Measurements from ENCODE around the gene MED10. TPM values are rescaled to one million over a fixed set of nuclear protein-coding genes. Genes with fewer than 3 reads are reported as not detected.

Gene MED10
- polyA plus RNA-seq, 1 donor from 2014 or later = 37.9 TPM

DNA sequence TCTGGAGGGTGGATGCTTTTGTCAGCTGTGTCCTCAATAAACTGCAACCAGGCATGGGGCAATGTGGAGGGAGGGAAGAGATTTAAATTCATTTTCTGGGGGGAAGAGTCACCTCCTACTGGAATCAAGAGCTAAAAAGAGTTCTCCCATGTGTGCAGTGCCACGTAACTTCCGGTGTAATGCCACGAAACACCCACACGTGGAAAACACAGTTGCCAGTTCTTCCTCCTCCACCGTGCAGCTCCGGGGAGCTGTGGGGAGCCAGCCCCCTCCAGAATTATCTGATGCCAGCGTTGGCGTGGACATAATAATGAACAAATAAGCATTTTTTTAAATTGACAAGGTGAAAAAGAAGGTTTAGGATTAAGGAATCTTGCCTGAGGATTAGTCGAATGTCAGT is 32.1 kb upstream of the MED10 start:
- no peaks in the 10 kb centered on the region for H3F3A ChIP-seq (ENCODE audit: insufficient read depth, low read length, poor library complexity, severe bottlenecking)
- H2AFZ ChIP-seq (ENCODE audit: low read depth, low read length) = no peak overlapping the region
- H3K27ac ChIP-seq (ENCODE audit: low read length) = no peak overlapping the region
- no peak for TF ChIP-seq POLR2AphosphoS5 (IDR thresholded peaks at IDR 0.05)
- TF ChIP-seq, protein P1, sequence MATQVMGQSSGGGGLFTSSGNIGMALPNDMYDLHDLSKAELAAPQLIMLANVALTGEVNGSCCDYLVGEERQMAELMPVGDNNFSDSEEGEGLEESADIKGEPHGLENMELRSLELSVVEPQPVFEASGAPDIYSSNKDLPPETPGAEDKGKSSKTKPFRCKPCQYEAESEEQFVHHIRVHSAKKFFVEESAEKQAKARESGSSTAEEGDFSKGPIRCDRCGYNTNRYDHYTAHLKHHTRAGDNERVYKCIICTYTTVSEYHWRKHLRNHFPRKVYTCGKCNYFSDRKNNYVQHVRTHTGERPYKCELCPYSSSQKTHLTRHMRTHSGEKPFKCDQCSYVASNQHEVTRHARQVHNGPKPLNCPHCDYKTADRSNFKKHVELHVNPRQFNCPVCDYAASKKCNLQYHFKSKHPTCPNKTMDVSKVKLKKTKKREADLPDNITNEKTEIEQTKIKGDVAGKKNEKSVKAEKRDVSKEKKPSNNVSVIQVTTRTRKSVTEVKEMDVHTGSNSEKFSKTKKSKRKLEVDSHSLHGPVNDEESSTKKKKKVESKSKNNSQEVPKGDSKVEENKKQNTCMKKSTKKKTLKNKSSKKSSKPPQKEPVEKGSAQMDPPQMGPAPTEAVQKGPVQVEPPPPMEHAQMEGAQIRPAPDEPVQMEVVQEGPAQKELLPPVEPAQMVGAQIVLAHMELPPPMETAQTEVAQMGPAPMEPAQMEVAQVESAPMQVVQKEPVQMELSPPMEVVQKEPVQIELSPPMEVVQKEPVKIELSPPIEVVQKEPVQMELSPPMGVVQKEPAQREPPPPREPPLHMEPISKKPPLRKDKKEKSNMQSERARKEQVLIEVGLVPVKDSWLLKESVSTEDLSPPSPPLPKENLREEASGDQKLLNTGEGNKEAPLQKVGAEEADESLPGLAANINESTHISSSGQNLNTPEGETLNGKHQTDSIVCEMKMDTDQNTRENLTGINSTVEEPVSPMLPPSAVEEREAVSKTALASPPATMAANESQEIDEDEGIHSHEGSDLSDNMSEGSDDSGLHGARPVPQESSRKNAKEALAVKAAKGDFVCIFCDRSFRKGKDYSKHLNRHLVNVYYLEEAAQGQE (IDR thresholded peaks at IDR 0.05; ENCODE audit: borderline replicate concordance) = no peak
- TF ChIP-seq SMC3 (conservative IDR thresholded peaks at IDR 0.05; ENCODE audit: poor library complexity) = no peak
- no peak for TF ChIP-seq TAF1 (IDR thresholded peaks at IDR 0.05; ENCODE audit: low read depth)
- TF ChIP-seq EZH2 (IDR thresholded peaks at IDR 0.05; ENCODE audit: borderline replicate concordance, insufficient read depth, low read length, poor library complexity, severe bottlenecking) = no peak
- TF ChIP-seq MXI1 (conservative IDR thresholded peaks at IDR 0.05; ENCODE audit: poor library complexity, severe bottlenecking) = no peak
- TF ChIP-seq EP300 (conservative IDR thresholded peaks at IDR 0.05; ENCODE audit: poor library complexity, severe bottlenecking) = no peak
- TF ChIP-seq, protein P2, sequence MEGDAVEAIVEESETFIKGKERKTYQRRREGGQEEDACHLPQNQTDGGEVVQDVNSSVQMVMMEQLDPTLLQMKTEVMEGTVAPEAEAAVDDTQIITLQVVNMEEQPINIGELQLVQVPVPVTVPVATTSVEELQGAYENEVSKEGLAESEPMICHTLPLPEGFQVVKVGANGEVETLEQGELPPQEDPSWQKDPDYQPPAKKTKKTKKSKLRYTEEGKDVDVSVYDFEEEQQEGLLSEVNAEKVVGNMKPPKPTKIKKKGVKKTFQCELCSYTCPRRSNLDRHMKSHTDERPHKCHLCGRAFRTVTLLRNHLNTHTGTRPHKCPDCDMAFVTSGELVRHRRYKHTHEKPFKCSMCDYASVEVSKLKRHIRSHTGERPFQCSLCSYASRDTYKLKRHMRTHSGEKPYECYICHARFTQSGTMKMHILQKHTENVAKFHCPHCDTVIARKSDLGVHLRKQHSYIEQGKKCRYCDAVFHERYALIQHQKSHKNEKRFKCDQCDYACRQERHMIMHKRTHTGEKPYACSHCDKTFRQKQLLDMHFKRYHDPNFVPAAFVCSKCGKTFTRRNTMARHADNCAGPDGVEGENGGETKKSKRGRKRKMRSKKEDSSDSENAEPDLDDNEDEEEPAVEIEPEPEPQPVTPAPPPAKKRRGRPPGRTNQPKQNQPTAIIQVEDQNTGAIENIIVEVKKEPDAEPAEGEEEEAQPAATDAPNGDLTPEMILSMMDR (IDR thresholded peaks at IDR 0.05; ENCODE audit: poor library complexity, severe bottlenecking) = no peak
- TF ChIP-seq RAD21 (conservative IDR thresholded peaks at IDR 0.05) = no peak
- no peaks in the 10 kb centered on the region for H3K79me2 ChIP-seq (replicated peaks; ENCODE audit: insufficient read depth, low read length)
- H3K36me3 ChIP-seq (ENCODE audit: insufficient read depth, low read length) = no peaks in the 10 kb centered on the region
- no peak overlapping the region for H3K4me3 ChIP-seq (ENCODE audit: low read length)
- H3K27me3 ChIP-seq (ENCODE audit: insufficient read depth, low read depth, low read length) = no peaks in the 10 kb centered on the region
- H3K9me2 ChIP-seq (ENCODE audit: insufficient read depth, low read length) = no peaks in the 10 kb centered on the region
- H4K20me1 ChIP-seq (ENCODE audit: insufficient read depth) = no peaks in the 10 kb centered on the region
- no peak overlapping the region for H3K9ac ChIP-seq (ENCODE audit: low read length)
- no peak overlapping the region for H3K4me2 ChIP-seq (ENCODE audit: low read length)
- no peaks in the 10 kb centered on the region for H3K9me3 ChIP-seq (ENCODE audit: low read length)

DNA sequence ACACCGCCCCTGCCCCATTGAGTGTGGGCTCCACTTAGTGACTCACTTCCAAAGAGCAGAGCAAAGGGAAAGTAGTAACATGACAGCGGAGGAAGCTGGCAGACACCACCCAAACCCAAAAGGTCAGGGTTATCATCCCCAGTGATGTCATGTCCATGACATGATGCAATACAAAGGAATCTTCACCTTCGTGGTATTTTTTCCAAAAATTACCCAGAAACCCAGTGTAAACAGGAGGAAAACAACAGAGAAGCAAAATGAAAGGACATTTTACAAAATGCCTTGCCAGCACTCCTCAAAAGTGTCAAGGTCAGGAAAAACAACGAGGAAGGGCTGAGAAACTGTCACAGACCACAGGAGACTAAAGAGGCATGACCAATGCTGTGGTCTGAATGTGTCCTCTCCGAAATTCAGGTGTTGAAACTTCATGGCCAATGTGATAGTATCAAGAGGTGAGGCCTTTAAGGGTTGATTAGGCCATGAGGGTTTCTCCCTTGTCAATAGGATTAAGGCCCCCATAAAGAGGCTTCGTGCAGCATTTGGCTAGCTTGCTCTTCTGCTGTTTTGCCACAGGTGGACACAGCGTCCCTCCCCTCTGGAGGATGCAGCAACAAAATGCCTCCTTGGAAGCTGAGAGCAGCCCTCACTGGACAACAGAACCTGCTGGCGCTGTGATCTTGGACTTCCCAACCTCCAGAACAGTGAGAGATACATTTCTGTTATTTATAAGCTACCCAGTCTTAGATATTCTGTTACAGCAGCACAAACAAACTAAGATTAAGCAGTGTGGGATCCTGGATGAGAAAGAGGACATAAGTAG is 30.5 kb upstream of the MED10 start:
- no peak overlapping the region for H3K9ac ChIP-seq (ENCODE audit: low read length)
- TF ChIP-seq EP300 (conservative IDR thresholded peaks at IDR 0.05; ENCODE audit: poor library complexity, severe bottlenecking) = no peak
- TF ChIP-seq EZH2 (IDR thresholded peaks at IDR 0.05; ENCODE audit: borderline replicate concordance, insufficient read depth, low read length, poor library complexity, severe bottlenecking) = no peak
- no peak for TF ChIP-seq TAF1 (IDR thresholded peaks at IDR 0.05; ENCODE audit: low read depth)
- no peak for TF ChIP-seq RAD21 (conservative IDR thresholded peaks at IDR 0.05)
- no peak for TF ChIP-seq SMC3 (conservative IDR thresholded peaks at IDR 0.05; ENCODE audit: poor library complexity)
- no peak for TF ChIP-seq POLR2AphosphoS5 (IDR thresholded peaks at IDR 0.05)
- TF ChIP-seq, protein P1 (IDR thresholded peaks at IDR 0.05; ENCODE audit: borderline replicate concordance) = no peak
- no peak for TF ChIP-seq MXI1 (conservative IDR thresholded peaks at IDR 0.05; ENCODE audit: poor library complexity, severe bottlenecking)
- TF ChIP-seq, protein P2 (IDR thresholded peaks at IDR 0.05; ENCODE audit: poor library complexity, severe bottlenecking) = no peak
- H3K4me2 ChIP-seq (ENCODE audit: low read length) = no peak overlapping the region
- no peaks in the 10 kb centered on the region for H3K9me2 ChIP-seq (ENCODE audit: insufficient read depth, low read length)
- H3K4me3 ChIP-seq (ENCODE audit: low read length) = no peak overlapping the region
- no peaks in the 10 kb centered on the region for H3K9me3 ChIP-seq (ENCODE audit: low read length)
- no peaks in the 10 kb centered on the region for H3K79me2 ChIP-seq (replicated peaks; ENCODE audit: insufficient read depth, low read length)
- no peaks in the 10 kb centered on the region for H3F3A ChIP-seq (ENCODE audit: insufficient read depth, low read length, poor library complexity, severe bottlenecking)
- H2AFZ ChIP-seq (ENCODE audit: low read depth, low read length) = no peak overlapping the region
- no peak overlapping the region for H3K27ac ChIP-seq (ENCODE audit: low read length)
- H4K20me1 ChIP-seq (ENCODE audit: insufficient read depth) = no peaks in the 10 kb centered on the region
- no peaks in the 10 kb centered on the region for H3K27me3 ChIP-seq (ENCODE audit: insufficient read depth, low read depth, low read length)
- no peaks in the 10 kb centered on the region for H3K36me3 ChIP-seq (ENCODE audit: insufficient read depth, low read length)
